ENCODE results near the gene PRR20G. TPM values are rescaled to one million over a fixed set of nuclear protein-coding genes. Genes with fewer than 3 reads are reported as not detected.

Gene PRR20G
- total RNA-seq, 1 donor from 2014 or later = not detected

- Mint-ChIP-seq H3K27me3 (ENCODE audit: unreplicated experiment) (peaks cover 6% of the 10 kb centered on the region), H3K9me3 (ENCODE audit: unreplicated experiment) (peaks cover 11% of the 10 kb centered on the region), H3K36me3 (ENCODE audit: unreplicated experiment) (peaks cover 11% of the 10 kb centered on the region), H3K4me3 (ENCODE audit: unreplicated experiment) (no peak overlapping the region), H3K4me1 (ENCODE audit: low read depth, unreplicated experiment) (peaks cover 2% of the 10 kb centered on the region), H3K27ac (ENCODE audit: unreplicated experiment) (no peak overlapping the region)
- no peak for DNase-seq
- TF ChIP-seq, protein P1, sequence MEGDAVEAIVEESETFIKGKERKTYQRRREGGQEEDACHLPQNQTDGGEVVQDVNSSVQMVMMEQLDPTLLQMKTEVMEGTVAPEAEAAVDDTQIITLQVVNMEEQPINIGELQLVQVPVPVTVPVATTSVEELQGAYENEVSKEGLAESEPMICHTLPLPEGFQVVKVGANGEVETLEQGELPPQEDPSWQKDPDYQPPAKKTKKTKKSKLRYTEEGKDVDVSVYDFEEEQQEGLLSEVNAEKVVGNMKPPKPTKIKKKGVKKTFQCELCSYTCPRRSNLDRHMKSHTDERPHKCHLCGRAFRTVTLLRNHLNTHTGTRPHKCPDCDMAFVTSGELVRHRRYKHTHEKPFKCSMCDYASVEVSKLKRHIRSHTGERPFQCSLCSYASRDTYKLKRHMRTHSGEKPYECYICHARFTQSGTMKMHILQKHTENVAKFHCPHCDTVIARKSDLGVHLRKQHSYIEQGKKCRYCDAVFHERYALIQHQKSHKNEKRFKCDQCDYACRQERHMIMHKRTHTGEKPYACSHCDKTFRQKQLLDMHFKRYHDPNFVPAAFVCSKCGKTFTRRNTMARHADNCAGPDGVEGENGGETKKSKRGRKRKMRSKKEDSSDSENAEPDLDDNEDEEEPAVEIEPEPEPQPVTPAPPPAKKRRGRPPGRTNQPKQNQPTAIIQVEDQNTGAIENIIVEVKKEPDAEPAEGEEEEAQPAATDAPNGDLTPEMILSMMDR (IDR thresholded peaks at IDR 0.05; ENCODE audit: partially characterized antibody, unreplicated experiment) = no peak
Measured at GRCh38 chr3:127250032-127250431, 37.8 kb downstream of the PRR20G start.

GRCh38 chr3:127247292-127247691, 40.6 kb downstream of the PRR20G start:
- no peak for DNase-seq
- Mint-ChIP-seq H3K4me1 (ENCODE audit: low read depth, unreplicated experiment) (no peaks in the 10 kb centered on the region), H3K27ac (ENCODE audit: unreplicated experiment) (no peak overlapping the region), H3K9me3 (ENCODE audit: unreplicated experiment) (peaks cover 11% of the 10 kb centered on the region), H3K36me3 (ENCODE audit: unreplicated experiment) (peaks cover 11% of the 10 kb centered on the region), H3K27me3 (ENCODE audit: unreplicated experiment) (no peaks in the 10 kb centered on the region), H3K4me3 (ENCODE audit: unreplicated experiment) (no peak overlapping the region)
- TF ChIP-seq, protein P1 (IDR thresholded peaks at IDR 0.05; ENCODE audit: partially characterized antibody, unreplicated experiment) = no peak

- H3K27ac Mint-ChIP-seq (ENCODE audit: unreplicated experiment) = no peak overlapping the region
- H3K27me3 Mint-ChIP-seq (ENCODE audit: unreplicated experiment) = peaks cover 3% of the 10 kb centered on the region
- H3K36me3 Mint-ChIP-seq (ENCODE audit: unreplicated experiment) = peaks cover 7% of the 10 kb centered on the region
- no peak overlapping the region for H3K4me3 Mint-ChIP-seq (ENCODE audit: unreplicated experiment)
- H3K4me1 Mint-ChIP-seq (ENCODE audit: low read depth, unreplicated experiment) = no peaks in the 10 kb centered on the region
- DNase-seq = no peak
- TF ChIP-seq, protein P1 (IDR thresholded peaks at IDR 0.05; ENCODE audit: partially characterized antibody, unreplicated experiment) = no peak
- no peaks in the 10 kb centered on the region for H3K9me3 Mint-ChIP-seq (ENCODE audit: unreplicated experiment)
Measured at GRCh38 chr3:127238602-127239001, 49.2 kb downstream of the PRR20G start.

DNA sequence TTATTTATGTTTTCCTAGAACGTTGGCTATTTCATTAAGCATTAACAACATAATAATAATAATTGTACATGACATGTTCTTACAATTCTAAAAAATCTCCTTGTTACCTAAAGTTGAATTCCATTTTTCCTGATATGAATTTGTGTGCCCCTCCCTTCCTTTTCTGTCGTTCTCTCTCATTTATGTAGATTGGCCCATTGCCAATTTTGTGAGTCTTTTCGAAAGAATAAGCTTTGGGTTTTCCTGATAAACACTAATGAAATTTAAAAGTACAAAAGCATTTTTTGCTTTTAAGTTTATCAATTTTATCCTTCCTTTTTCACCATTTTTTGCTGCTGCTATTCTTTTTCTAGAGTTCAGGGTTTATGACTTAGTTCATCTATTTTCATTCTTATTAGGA, 50.0 kb downstream of the PRR20G start:
- peaks cover 3% of the 10 kb centered on the region for H3K27me3 Mint-ChIP-seq (ENCODE audit: unreplicated experiment)
- no peak for DNase-seq

GRCh38 chr3:127235706-127236105, 52.1 kb downstream of the PRR20G start:
- Mint-ChIP-seq H3K4me3 (ENCODE audit: unreplicated experiment) (no peak overlapping the region), H3K36me3 (ENCODE audit: unreplicated experiment) (peaks cover 10% of the 10 kb centered on the region), H3K9me3 (ENCODE audit: unreplicated experiment) (peaks cover 3% of the 10 kb centered on the region), H3K4me1 (ENCODE audit: low read depth, unreplicated experiment) (no peaks in the 10 kb centered on the region), H3K27ac (ENCODE audit: unreplicated experiment) (no peak overlapping the region), H3K27me3 (ENCODE audit: unreplicated experiment) (peaks cover 5% of the 10 kb centered on the region)
- TF ChIP-seq, protein P1 (IDR thresholded peaks at IDR 0.05; ENCODE audit: partially characterized antibody, unreplicated experiment) = no peak
- no peak for DNase-seq

More for the DNA sequence above, 50.0 kb downstream of the PRR20G start:
- TF ChIP-seq, protein P1 (IDR thresholded peaks at IDR 0.05; ENCODE audit: partially characterized antibody, unreplicated experiment) = no peak
- H3K4me1 Mint-ChIP-seq (ENCODE audit: low read depth, unreplicated experiment) = no peaks in the 10 kb centered on the region
- H3K36me3 Mint-ChIP-seq (ENCODE audit: unreplicated experiment) = peaks cover 7% of the 10 kb centered on the region
- no peak overlapping the region for H3K4me3 Mint-ChIP-seq (ENCODE audit: unreplicated experiment)
- H3K9me3 Mint-ChIP-seq (ENCODE audit: unreplicated experiment) = peaks cover 2% of the 10 kb centered on the region
- no peak overlapping the region for H3K27ac Mint-ChIP-seq (ENCODE audit: unreplicated experiment)

All from glutamatergic neuron (in vitro differentiated cells).